Medulla oblongata (tissue), 1 donor: ENCODE data around the gene SNX9.
"Not testable (repeated sequence)": the region's sequence is repeated elsewhere in the genome, so short reads cannot be mapped to it uniquely, and the experiment has no call there.

ENCODE experiments used
- DNase-seq: peaks from one replicate; pipeline ENCODE4 v3.0.0-alpha.2; 2015; ENCODE audit errors: extremely low spot score

SNX9 gene

GRCh38 chr6:157953580-157954091, 130.6 kb downstream of the SNX9 start:
- no peak for DNase-seq

GRCh38 chr6:157954150-157955117, 131.4 kb downstream of the SNX9 start:
- no peak for DNase-seq

- DNase-seq = peak; percentile 21
Measured at GRCh38 chr6:157955675-157956074, 132.6 kb downstream of the SNX9 start.

- no peak for DNase-seq
Measured at GRCh38 chr6:157956171-157956730, 133.2 kb downstream of the SNX9 start.

- DNase-seq = no peak
Measured at GRCh38 chr6:157959451-157960227, 136.6 kb downstream of the SNX9 start.

- DNase-seq = no peak
Measured at GRCh38 chr6:157961153-157961831, 138.2 kb downstream of the SNX9 start.

- no peak for DNase-seq
Measured at GRCh38 chr6:157961832-157962575, 139.0 kb downstream of the SNX9 start.

- no peak for DNase-seq
Measured at GRCh38 chr6:157962601-157963302, 139.7 kb downstream of the SNX9 start.

GRCh38 chr6:157964100-157964499, 141.1 kb downstream of the SNX9 start:
- DNase-seq = no peak

GRCh38 chr6:157965387-157965786, 142.3 kb downstream of the SNX9 start:
- no peak for DNase-seq

GRCh38 chr6:157966589-157966977, 143.5 kb downstream of the SNX9 start:
- DNase-seq = no peak

GRCh38 chr6:157967020-157967419, 144.0 kb downstream of the SNX9 start:
- DNase-seq = no peak

GRCh38 chr6:157967486-157967885, 144.4 kb downstream of the SNX9 start:
- DNase-seq = no peak

- DNase-seq = not testable (repeated sequence)
Measured at GRCh38 chr6:157972177-157972576, 149.1 kb downstream of the SNX9 start.

- no peak for DNase-seq
Measured at GRCh38 chr6:157974341-157974894, 151.4 kb downstream of the SNX9 start.

GRCh38 chr6:157974967-157975366, 151.9 kb downstream of the SNX9 start:
- DNase-seq = no peak

- DNase-seq = no peak
Measured at GRCh38 chr6:157975456-157975855, 152.4 kb downstream of the SNX9 start.

- DNase-seq = no peak
Measured at GRCh38 chr6:157976345-157977175, 153.5 kb downstream of the SNX9 start.
